IgD-negative memory B cell (primary cell): ENCODE results near the gene TBX2. TPM values are rescaled to one million over a fixed set of nuclear protein-coding genes. Genes with fewer than 3 reads are reported as not detected.

Experiments used
- H3K27ac Mint-ChIP-seq, 3 donors: one replicate each; pipeline ENCODE4 v1.8.0; 2020 to 2022; ENCODE audit warnings: mild to moderate bottlenecking in 3 of 3, mixed read lengths in 3 of 3, moderate library complexity in 1 of 3
- H3K27me3 Mint-ChIP-seq: one replicate; pipeline ENCODE4 v1.8.0; 2021; ENCODE audit warnings: mixed read lengths
- H3K36me3 Mint-ChIP-seq: one replicate; pipeline ENCODE4 v1.8.0; 2020; ENCODE audit warnings: mild to moderate bottlenecking, mixed read lengths
- H3K4me1 Mint-ChIP-seq, 3 donors: one replicate each; pipeline ENCODE4 v1.8.0; 2020 to 2022; ENCODE audit warnings: mixed read lengths in 3 of 3, mild to moderate bottlenecking in 1 of 3
- H3K4me3 Mint-ChIP-seq, 4 donors: one replicate each; pipeline ENCODE4 v1.8.0; 2020 to 2022; ENCODE audit warnings: mild to moderate bottlenecking in 4 of 4, mixed read lengths in 4 of 4, moderate library complexity in 3 of 4
- H3K9me3 Mint-ChIP-seq, 3 donors: one replicate each; pipeline ENCODE4 v1.8.0; 2020 to 2021; ENCODE audit warnings: mixed read lengths in 3 of 3, mild to moderate bottlenecking in 1 of 3
- polyA plus RNA-seq: library from polyadenylated mRNA; unstranded; fragments of 300-500 nt; fragmentation: Illumina TruSeq; gene quantifications from one replicate; pipeline ENCODE4 v1.2.3, GENCODE V29; 2021

The TBX2 gene
- polyA plus RNA-seq, 1 donor from 2014 or later, result not detected

GRCh38 chr17:61389670-61390478 is 9.8 kb upstream of the TBX2 start:
- Mint-ChIP-seq H3K4me3 (no peak overlapping the region), H3K9me3 (no peaks in the 10 kb centered on the region), H3K36me3 (peaks cover 5% of the 10 kb centered on the region), H3K4me1 (peaks cover 3 to 7% (median 4%) of the 10 kb centered on the region in 3 donors), H3K27me3 (peaks cover 15% of the 10 kb centered on the region), H3K27ac (peak overlapping the region in 1 of 3 donors; percentile 18)

GRCh38 chr17:61390479-61390791 is 9.2 kb upstream of the TBX2 start:
- Mint-ChIP-seq H3K9me3 (no peaks in the 10 kb centered on the region), H3K27me3 (peaks cover 15% of the 10 kb centered on the region), H3K27ac (peak overlapping the region in 1 of 3 donors; percentile 18), H3K36me3 (peaks cover 4% of the 10 kb centered on the region), H3K4me3 (no peak overlapping the region), H3K4me1 (peaks cover 3 to 7% (median 4%) of the 10 kb centered on the region in 3 donors)

- H3K9me3 Mint-ChIP-seq, result no peaks in the 10 kb centered on the region
- H3K4me3 Mint-ChIP-seq, result no peak overlapping the region
- H3K36me3 Mint-ChIP-seq, result peaks cover 4% of the 10 kb centered on the region
- peak overlapping the region in 1 of 3 donors; percentile 52 for H3K27ac Mint-ChIP-seq
- H3K4me1 Mint-ChIP-seq, result peaks cover 3 to 7% (median 4%) of the 10 kb centered on the region in 3 donors
- H3K27me3 Mint-ChIP-seq, result peaks cover 19% of the 10 kb centered on the region
These were observed 7.9 kb upstream of the TBX2 start for GRCh38 chr17:61391595-61392291.

- Mint-ChIP-seq H3K27me3 (peaks cover 21% of the 10 kb centered on the region), H3K4me3 (peak overlapping the region in 1 of 4 donors; percentile 12), H3K36me3 (peaks cover 4% of the 10 kb centered on the region), H3K27ac (no peak overlapping the region), H3K4me1 (peaks cover 3 to 7% (median 4%) of the 10 kb centered on the region in 3 donors), H3K9me3 (no peaks in the 10 kb centered on the region)
These were observed 7.0 kb upstream of the TBX2 start for GRCh38 chr17:61392679-61393078.

- no peak overlapping the region for H3K4me3 Mint-ChIP-seq
- peaks cover 4 to 9% (median 7%) of the 10 kb centered on the region in 3 donors for H3K4me1 Mint-ChIP-seq
- peaks cover 4% of the 10 kb centered on the region for H3K36me3 Mint-ChIP-seq
- H3K9me3 Mint-ChIP-seq, result peaks cover 0 to under 1% (median 0%) of the 10 kb centered on the region in 3 donors
- peaks cover 27% of the 10 kb centered on the region for H3K27me3 Mint-ChIP-seq
- H3K27ac Mint-ChIP-seq, result peak overlapping the region in 1 of 3 donors; percentile 32
These were observed 6.1 kb upstream of the TBX2 start for GRCh38 chr17:61393550-61393903.

- H3K27ac Mint-ChIP-seq, result peak overlapping the region in 1 of 3 donors; percentile 90
- H3K27me3 Mint-ChIP-seq, result peaks cover 28% of the 10 kb centered on the region
- peaks cover 3 to 11% (median 5%) of the 10 kb centered on the region in 3 donors for H3K4me1 Mint-ChIP-seq
- H3K4me3 Mint-ChIP-seq, result peak overlapping the region in 1 of 4 donors; percentile 52
- H3K9me3 Mint-ChIP-seq, result peaks cover 0 to 3% (median 0%) of the 10 kb centered on the region in 3 donors
- peaks cover 4% of the 10 kb centered on the region for H3K36me3 Mint-ChIP-seq
These were observed 5.6 kb upstream of the TBX2 start for GRCh38 chr17:61393904-61394629.

GRCh38 chr17:61394630-61395408 is 4.8 kb upstream of the TBX2 start:
- Mint-ChIP-seq H3K36me3 (peaks cover 4% of the 10 kb centered on the region), H3K4me1 (peaks cover 0 to 8% (median 2%) of the 10 kb centered on the region in 3 donors), H3K27ac (peak overlapping the region in 2 of 3 donors; percentile 46 to 90), H3K27me3 (peaks cover 27% of the 10 kb centered on the region), H3K9me3 (peaks cover 0 to 3% (median 0%) of the 10 kb centered on the region in 3 donors), H3K4me3 (peak overlapping the region in 2 of 4 donors; percentile 27 to 52)

- Mint-ChIP-seq H3K4me1 (peaks cover under 1 to 8% (median 2%) of the 10 kb centered on the region in 3 donors), H3K36me3 (peaks cover 4% of the 10 kb centered on the region), H3K27ac (peak overlapping the region; percentile 67 to 92 (median 90)), H3K9me3 (peaks cover 0 to 3% (median 0%) of the 10 kb centered on the region in 3 donors), H3K4me3 (peak overlapping the region in 1 of 4 donors; percentile 27), H3K27me3 (peaks cover 27% of the 10 kb centered on the region)
These were observed 4.1 kb upstream of the TBX2 start for GRCh38 chr17:61395409-61395982.

GRCh38 chr17:61395983-61396585 is 3.6 kb upstream of the TBX2 start:
- H3K27me3 Mint-ChIP-seq, result peaks cover 31% of the 10 kb centered on the region
- H3K36me3 Mint-ChIP-seq, result peaks cover 4% of the 10 kb centered on the region
- H3K4me3 Mint-ChIP-seq, result peak overlapping the region in 1 of 4 donors; percentile 6
- peak overlapping the region; percentile 67 to 92 (median 90) for H3K27ac Mint-ChIP-seq
- H3K9me3 Mint-ChIP-seq, result peaks cover 0 to 3% (median 0%) of the 10 kb centered on the region in 3 donors
- H3K4me1 Mint-ChIP-seq, result peaks cover 3 to 9% (median 6%) of the 10 kb centered on the region in 3 donors

- Mint-ChIP-seq H3K36me3 (peaks cover 4% of the 10 kb centered on the region), H3K27ac (peak overlapping the region in 1 of 3 donors; percentile 90), H3K4me1 (peaks cover 7 to 13% (median 11%) of the 10 kb centered on the region in 3 donors), H3K4me3 (no peak overlapping the region), H3K9me3 (peaks cover 0 to 3% (median 0%) of the 10 kb centered on the region in 3 donors), H3K27me3 (peaks cover 34% of the 10 kb centered on the region)
These were observed 3.0 kb upstream of the TBX2 start for GRCh38 chr17:61396586-61397085.

- Mint-ChIP-seq H3K9me3 (peaks cover 0 to 3% (median 0%) of the 10 kb centered on the region in 3 donors), H3K4me1 (peaks cover 8 to 14% (median 13%) of the 10 kb centered on the region in 3 donors), H3K27me3 (peaks cover 33% of the 10 kb centered on the region), H3K27ac (peak overlapping the region; percentile 90 to 93 (median 91)), H3K4me3 (no peak overlapping the region), H3K36me3 (peaks cover 1% of the 10 kb centered on the region)
These were observed 2.4 kb upstream of the TBX2 start for GRCh38 chr17:61397086-61397842.

GRCh38 chr17:61398721-61399130 is 917 bp upstream of the TBX2 start:
- H3K27ac Mint-ChIP-seq, result peak overlapping the region; percentile 90 to 93 (median 91)
- peaks cover 17 to 27% (median 18%) of the 10 kb centered on the region in 3 donors for H3K4me1 Mint-ChIP-seq
- peaks cover 47% of the 10 kb centered on the region for H3K27me3 Mint-ChIP-seq
- H3K9me3 Mint-ChIP-seq, result peaks cover 0 to 5% (median 0%) of the 10 kb centered on the region in 3 donors
- H3K4me3 Mint-ChIP-seq, result peak overlapping the region; percentile 70 to 80 (median 76)
- H3K36me3 Mint-ChIP-seq, result peaks cover 2% of the 10 kb centered on the region
